DOHH2 (cell line): ENCODE data around the gene ZNF429.

Source experiments
- H3F3A ChIP-seq: fragments of 200-600 bp; sonication (generic), shearing (Covaris generic); 2 replicates; pipeline ENCODE4 v1.6.0; 2016; ENCODE audit warnings: antibody characterized with exemption, mild to moderate bottlenecking; ENCODE audit not compliant: control insufficient read depth, insufficient read depth
- H3K27ac ChIP-seq: fragments of 200-600 bp; sonication (generic); 2 replicates; pipeline ENCODE4 v1.5.1; 2014; ENCODE audit warnings: low read depth, mild to moderate bottlenecking, low read length, moderate library complexity
- H3K27me3 ChIP-seq: fragments of 200-600 bp; sonication (generic); 2 replicates; pipeline ENCODE4 v1.6.1; 2014; ENCODE audit warnings: mild to moderate bottlenecking, low read length, mixed read lengths; ENCODE audit not compliant: control insufficient read depth
- H3K36me3 ChIP-seq: fragments of 200-600 bp; sonication (generic); 2 replicates; pipeline ENCODE4 v1.6.1; 2014; ENCODE audit warnings: mild to moderate bottlenecking, low read length, moderate library complexity, mixed read lengths; ENCODE audit not compliant: control insufficient read depth
- H3K4me1 ChIP-seq: fragments of 200-600 bp; sonication (generic); 2 replicates; pipeline ENCODE4 v1.6.1; 2014; ENCODE audit warnings: mild to moderate bottlenecking, low read length, mixed read lengths; ENCODE audit not compliant: control insufficient read depth
- H3K4me2 ChIP-seq: fragments of 200-600 bp; sonication (generic); 2 replicates; pipeline ENCODE4 v1.6.0; 2014; ENCODE audit warnings: mild to moderate bottlenecking, low read length, moderate library complexity
- H3K4me3 ChIP-seq: fragments of 200-600 bp; sonication (generic); 2 replicates; pipeline ENCODE4 v1.5.1; 2014; ENCODE audit warnings: mild to moderate bottlenecking, low read length, mixed read lengths
- H3K79me2 ChIP-seq: fragments of 200-600 bp; sonication (generic); 2 replicates; pipeline ENCODE4 v1.6.1; 2014; ENCODE audit warnings: mild to moderate bottlenecking, low read length, mixed read lengths; ENCODE audit not compliant: control insufficient read depth
- H3K9me2 ChIP-seq: fragments of 200-600 bp; sonication (generic); replicated peaks from 2 replicates; pipeline ENCODE4 v1.6.1; 2014; ENCODE audit warnings: mild to moderate bottlenecking, low read length, mixed read lengths; ENCODE audit not compliant: control insufficient read depth
- H3K9me3 ChIP-seq: fragments of 200-600 bp; sonication (generic); 2 replicates; pipeline ENCODE4 v1.6.1; 2014; ENCODE audit warnings: antibody characterized with exemption, low read length, mixed read lengths; ENCODE audit not compliant: control insufficient read depth, insufficient read depth
- H4K20me1 ChIP-seq: fragments of 200-600 bp; sonication (generic); 2 replicates; pipeline ENCODE4 v1.6.0; 2014; ENCODE audit warnings: low read depth, mild to moderate bottlenecking, antibody characterized with exemption, low read length, moderate library complexity; ENCODE audit not compliant: control insufficient read depth, insufficient read depth
- CTCF ChIP-seq: fragments of 200-600 bp; sonication (generic); IDR thresholded peaks from one replicate; pipeline ENCODE4 v1.5.1; 2014; ENCODE audit warnings: antibody characterized with exemption, mild to moderate bottlenecking, low read depth, low read length; ENCODE audit not compliant: poor library complexity, severe bottlenecking
- EZH2phosphoT487 ChIP-seq: fragments of 200-600 bp; sonication (generic); IDR thresholded peaks from 2 replicates; pipeline ENCODE4 v1.6.1; 2017; ENCODE audit warnings: borderline replicate concordance, mild to moderate bottlenecking, antibody characterized with exemption, low read length, moderate library complexity, mixed read lengths

ZNF429 gene

DNA sequence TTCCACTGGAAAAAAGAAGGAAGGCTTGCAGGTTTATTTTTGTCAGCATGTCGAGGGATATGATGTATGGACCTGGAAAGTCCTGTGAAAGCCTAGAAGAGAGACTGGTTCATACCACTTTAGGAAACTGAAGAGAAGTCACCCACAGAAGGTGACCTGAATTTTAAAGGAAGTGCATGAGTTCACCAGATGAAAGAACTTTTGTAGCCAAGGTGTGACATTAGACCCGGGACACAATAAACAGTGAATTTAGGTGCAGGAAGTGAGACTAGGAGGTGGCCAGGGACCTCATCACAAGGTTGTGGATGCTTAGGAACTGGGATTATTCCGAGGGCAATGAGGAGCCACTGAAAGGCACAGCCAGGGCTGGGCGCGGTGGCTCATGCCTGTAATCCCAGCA, 79.1 kb downstream of the ZNF429 start:
- no peaks in the 10 kb centered on the region for H3K4me1 ChIP-seq
- no peak for TF ChIP-seq EZH2phosphoT487
- TF ChIP-seq CTCF = no peak

GRCh38 chr19:21585281-21585890, 80.0 kb downstream of the ZNF429 start:
- TF ChIP-seq CTCF (no peak), EZH2phosphoT487 (no peak)
- peaks cover 19% of the 10 kb centered on the region; the same call in 1 of the 2 replicates for H3K9me3 ChIP-seq
- no peaks in the 10 kb centered on the region for H3K9me2 ChIP-seq
- H3K36me3 ChIP-seq = no peaks in the 10 kb centered on the region
- H3K79me2 ChIP-seq = no peaks in the 10 kb centered on the region
- H3K4me3 ChIP-seq = no peak overlapping the region
- no peaks in the 10 kb centered on the region for H4K20me1 ChIP-seq
- H3F3A ChIP-seq = no peaks in the 10 kb centered on the region
- H3K4me2 ChIP-seq = no peak overlapping the region
- no peaks in the 10 kb centered on the region for H3K27me3 ChIP-seq
- no peak overlapping the region for H3K27ac ChIP-seq
- H3K4me1 ChIP-seq = no peaks in the 10 kb centered on the region

More for the DNA sequence above, 79.1 kb downstream of the ZNF429 start:
- Histone ChIP-seq H3K9me2 (no peaks in the 10 kb centered on the region), H3K27me3 (no peaks in the 10 kb centered on the region), H4K20me1 (no peaks in the 10 kb centered on the region), H3F3A (no peaks in the 10 kb centered on the region), H3K36me3 (no peaks in the 10 kb centered on the region), H3K9me3 (peaks cover 19% of the 10 kb centered on the region; the same call in 1 of the 2 replicates), H3K79me2 (no peaks in the 10 kb centered on the region), H3K4me2 (no peak overlapping the region), H3K27ac (no peak overlapping the region), H3K4me3 (no peak overlapping the region)

DNA sequence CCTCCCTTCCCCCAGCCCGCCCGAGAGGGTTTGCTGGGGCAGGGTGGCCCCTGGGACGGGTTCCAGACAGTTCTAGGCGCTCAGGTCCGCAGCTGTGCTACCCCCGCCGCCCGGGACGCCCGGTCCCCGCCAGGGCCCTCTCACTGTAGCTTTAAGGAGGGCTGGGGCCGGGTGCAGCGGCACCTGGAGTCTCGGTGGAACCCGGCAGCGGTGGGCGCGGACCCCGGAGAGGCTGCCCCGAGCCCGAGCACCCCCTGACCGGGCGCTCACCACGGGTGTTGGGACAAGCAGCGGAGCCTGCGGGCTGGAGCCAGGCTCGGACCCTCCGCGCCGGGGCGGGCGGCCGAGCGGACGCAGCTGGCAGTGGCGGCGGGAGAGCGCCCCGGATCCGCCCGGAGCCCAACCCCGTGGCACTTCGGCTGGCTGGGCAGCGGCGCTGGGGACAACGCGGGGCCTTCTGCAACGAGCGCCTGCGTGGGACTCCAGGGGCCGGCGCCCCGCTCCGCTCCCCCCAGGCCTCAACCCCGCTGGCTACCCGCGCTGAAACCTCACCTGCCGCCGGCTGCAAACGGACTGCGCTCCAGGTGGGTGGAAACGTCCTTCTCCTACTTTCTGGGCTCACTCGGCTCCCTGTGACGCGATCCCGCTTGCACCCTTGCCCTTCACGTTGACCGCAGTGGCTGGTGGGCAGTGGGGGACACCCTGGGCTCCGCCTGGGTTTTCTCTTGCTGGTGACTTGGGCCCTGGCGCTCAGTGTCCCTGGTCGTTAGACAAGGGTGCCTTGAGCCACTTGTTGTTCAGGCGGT, 81.1 kb downstream of the ZNF429 start:
- H3K9me3 ChIP-seq = peaks cover 19% of the 10 kb centered on the region; the same call in 1 of the 2 replicates
- TF ChIP-seq CTCF = no peak
- no peak for TF ChIP-seq EZH2phosphoT487
- no peak overlapping the region for H3K4me3 ChIP-seq
- H3K79me2 ChIP-seq = no peaks in the 10 kb centered on the region
- no peaks in the 10 kb centered on the region for H3K9me2 ChIP-seq
- no peaks in the 10 kb centered on the region for H3K4me1 ChIP-seq
- H3K4me2 ChIP-seq = no peak overlapping the region
- H3K27me3 ChIP-seq = no peaks in the 10 kb centered on the region
- H3F3A ChIP-seq = no peaks in the 10 kb centered on the region
- H3K36me3 ChIP-seq = no peaks in the 10 kb centered on the region
- no peaks in the 10 kb centered on the region for H4K20me1 ChIP-seq
- no peak overlapping the region for H3K27ac ChIP-seq
